HL-60/S4 treated with retinoic acid at 250 ng/mL for 4 days and 3 days (cell line): Measurements from ENCODE around the gene NUDT8.
"Not testable (repeated sequence)": the region's sequence is repeated elsewhere in the genome, so short reads cannot be mapped to it uniquely, and the experiment has no call there.

Experiments
- in situ Hi-C: fragments of 300-500 bp; cut with MboI; formaldehyde crosslinking; loops from 2 replicates; pipeline ENCODE4 v1.7.0; 2022; ENCODE audit warnings: low sequenced_read_pairs

NUDT8 gene

DNA sequence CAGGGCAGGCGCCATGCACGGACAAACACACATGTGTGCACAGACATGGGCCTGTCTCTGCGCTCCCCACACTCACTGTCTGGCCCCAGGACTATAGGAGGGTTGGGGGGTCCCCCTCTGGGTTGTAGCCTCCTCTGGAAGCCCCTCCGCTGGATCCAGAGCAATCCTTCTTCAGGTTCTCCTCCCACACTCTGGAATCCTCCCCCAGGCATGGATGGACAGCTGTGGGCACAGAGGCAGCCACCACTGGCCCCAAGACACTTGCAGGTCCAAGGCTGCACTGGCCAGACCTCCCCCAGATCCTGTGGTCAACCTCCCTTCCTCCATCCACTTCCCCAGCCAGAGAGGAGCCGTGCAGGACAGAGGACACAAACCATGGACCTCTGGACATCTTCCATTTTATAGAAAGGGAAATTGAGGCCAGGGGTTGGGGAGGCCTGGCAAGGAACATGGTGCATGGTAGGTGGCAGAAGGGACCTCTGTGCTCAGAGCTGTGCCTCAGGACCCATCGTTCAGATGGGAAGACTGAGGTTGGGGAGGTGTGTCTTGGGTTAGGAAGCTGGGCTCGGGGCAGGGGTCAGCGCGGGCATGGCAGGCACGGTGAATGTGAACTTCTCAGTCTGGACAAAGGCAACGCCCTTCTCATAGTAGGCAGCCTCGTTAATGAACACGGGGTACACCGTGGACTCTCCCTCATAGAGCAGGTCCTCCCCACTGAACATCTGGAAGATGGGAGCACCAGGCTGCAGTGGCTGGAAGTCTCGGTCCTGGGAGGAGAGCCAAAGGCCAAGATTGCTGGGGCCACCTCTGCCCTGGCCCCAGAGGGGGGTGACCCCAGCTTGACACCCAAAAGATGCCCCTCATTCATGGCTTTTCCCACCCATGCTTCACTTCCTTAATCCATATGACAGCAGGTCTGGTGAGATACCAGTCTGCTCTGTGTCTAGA lies 12.7 kb upstream of the NUDT8 start:
- in situ Hi-C loops, result no loop called here

DNA sequence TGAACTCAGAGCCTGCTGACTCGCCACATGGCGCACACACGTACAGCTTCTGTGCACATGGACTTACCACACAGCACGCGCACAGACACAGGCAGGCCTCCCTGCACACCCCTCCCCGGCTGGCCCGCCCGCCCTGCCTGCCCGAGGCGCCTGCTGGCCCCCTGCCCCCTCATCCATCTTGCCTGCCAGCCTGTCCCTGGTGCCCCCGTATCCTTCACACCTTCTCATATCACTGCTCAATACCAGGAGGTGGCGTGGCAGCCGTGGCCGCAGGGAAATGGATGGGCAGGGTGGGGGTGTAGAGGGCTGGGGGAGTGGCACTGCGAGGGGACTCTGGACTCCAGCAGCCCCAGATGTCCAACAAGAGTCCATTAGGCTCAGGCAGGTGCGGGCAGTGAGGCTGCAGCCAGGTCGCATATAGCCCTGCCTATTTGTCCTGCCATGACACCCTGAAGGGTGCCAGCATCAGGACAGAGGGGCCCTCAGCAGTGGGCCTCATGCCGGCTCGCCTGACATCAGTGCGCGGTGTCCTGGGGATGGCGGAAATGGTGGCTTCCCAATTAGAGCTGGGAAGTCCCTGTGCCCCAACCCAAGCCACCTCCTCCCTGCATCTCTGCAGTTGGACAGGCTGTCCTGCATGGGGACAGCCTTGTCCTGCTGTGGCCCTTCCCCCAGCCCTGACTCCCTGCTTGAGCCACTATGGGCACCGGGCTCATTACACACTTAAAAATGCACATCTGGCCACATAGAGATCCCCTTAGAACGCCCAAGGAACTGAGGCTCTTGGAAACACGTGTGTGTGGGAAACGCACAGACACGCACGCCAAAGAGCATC lies 11.8 kb upstream of the NUDT8 start:
- in situ Hi-C loops, result no loop called here

DNA sequence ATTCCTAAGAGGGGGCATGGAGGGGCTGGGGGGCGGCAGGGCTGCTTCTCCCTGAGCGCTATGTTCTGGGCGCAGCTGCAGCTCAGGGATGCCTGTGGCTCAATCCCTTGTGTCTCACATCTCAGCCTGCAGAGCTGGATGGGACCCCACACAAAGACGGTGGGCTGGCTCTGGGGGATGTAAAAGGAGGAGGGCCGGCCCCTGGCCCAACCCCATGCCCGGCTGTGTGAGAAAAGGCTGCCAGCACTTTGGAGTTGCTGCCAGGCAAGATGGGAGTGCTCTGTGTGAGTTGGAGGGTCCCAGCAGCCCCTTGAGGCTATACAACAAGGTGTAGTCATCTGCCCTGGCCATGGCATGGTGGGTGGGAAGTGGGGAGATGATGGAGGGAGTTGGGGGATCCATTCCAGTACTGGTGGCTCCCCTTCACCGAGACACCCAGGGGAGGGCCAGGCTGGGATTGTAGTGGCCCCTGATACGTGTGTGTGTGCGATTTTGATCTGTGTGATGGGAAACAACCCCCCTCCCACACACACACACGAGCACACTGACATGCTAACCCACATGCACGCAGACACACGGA lies 11.1 kb upstream of the NUDT8 start:
- in situ Hi-C loops, result no loop called here

DNA sequence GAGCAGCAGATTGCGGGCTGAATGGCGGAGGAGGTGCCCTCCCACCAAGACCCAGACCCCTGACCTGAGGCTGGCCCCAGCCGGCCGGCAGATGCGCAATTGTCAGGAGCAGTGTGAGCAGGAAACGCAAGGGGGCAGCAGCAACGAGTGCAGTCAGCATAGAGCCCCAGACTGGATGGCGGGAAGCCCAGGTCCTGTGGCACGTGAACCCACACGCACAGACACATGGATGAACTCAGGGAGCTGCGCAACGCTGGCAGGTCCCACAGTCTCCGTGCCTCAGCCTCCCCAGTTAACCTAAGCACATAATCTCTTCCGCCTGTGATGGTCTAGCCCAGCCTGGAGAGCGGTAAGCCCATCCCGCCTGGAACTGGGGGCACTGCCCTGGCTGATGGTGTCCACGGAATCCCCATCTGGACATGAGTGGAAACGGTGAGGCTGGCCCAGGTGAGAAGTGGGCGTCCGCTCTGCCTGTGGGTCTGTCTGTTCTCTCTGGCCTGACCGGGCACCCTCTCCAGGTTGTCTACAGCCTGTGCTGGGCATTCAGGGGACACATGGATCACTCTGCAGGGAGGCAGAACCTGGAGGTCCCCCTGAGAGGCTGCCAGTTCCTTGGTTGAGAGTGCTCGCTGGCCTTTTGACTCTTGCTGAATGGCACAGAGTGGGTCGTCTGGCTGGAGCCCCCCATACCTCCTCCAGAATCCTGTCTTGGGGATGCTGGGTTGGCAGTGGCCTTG lies 10.5 kb upstream of the NUDT8 start:
- in situ Hi-C loops, result no loop called here

DNA sequence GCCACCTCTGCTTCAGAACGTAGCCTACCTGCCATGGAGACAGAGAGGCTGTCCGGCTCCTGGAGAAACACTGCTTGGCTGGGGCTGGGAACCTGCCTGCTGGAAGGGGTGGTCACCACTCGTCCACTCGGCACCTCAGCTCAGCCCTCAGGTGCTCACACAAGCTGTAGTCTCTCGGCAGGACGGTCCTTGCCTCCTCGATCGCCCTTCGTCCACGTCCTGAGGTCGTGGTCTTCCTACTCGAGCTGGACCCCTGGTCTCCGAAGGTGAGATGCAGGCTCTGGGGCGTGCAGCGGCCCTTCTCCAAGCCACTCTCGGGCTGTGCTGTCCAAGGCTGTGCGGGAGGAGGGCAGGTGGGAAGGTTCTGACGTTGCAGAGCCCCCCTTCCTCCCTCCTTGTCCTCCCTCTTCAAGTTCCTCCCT lies 9.7 kb upstream of the NUDT8 start, which contains the start of gene TBX10:
TBX10 (minus strand) TSS at position 326 of the 422 bp plus-strand sequence; CDS start at position 35, 291 bp downstream.
- in situ Hi-C loops, result no loop called here

DNA sequence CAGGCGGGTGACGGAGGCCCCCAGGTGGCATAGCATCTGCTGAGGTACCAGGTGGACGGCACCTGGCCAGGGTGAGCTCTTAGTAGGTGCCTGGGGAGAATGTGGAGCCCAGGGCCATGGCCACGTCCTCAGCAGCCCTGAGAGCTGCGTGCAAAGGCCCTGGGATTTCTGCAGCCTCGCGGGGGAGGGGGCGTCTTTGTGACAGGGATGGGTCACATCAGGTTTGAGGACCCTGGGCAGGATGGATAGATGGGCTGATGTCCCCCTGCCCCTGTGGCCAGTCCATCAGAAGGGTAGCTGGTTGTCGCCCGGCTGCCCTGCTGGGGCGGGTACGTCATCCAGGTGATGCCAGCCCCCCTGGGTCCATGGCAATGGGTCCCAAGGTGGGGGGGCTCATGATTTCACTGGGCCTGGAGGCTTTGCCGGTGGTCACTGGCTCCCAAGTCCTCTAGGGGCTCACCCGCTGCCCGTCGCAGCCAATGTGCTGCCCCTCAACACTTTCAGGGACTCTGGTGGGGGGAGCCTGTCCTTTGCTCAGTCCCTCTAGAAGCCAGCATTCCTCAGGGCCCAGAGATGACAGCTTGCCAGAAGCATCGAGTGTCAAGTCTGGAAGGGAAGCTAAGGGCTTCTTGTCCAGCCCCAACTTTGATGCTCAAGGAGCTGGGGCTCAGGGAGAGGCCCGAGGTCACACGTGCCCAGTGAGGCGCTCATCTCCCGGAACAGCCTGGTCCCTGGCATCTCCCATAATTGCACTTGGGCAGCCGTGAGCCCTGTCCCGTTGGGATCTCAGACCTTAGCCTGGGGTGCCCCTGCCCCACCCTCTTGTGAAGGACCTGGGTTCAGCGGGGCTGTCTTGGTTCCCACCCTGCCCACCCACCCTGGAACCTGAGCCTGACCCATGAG lies 9.0 kb upstream of the NUDT8 start:
- in situ Hi-C loops, result no loop called here

DNA sequence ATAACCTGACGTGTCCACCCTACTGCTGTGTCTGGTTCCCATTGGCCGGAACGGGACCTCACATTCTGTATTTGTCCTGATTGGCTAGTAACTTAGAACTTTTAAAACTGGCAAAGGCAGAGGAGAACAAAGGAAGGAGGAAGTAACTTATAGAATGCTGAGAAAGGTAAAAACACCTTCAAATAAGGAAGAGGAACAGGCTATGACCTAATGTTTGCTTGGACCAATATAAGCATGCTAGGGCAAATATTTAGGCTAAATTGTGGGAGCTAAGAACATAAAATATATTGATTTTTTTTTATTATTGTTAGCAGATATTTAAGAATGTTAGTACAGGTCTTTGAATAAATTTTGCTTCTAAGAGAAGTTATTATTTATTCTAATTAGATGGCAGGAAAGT lies 7.7 kb upstream of the NUDT8 start:
- in situ Hi-C loops, result not testable (repeated sequence)

DNA sequence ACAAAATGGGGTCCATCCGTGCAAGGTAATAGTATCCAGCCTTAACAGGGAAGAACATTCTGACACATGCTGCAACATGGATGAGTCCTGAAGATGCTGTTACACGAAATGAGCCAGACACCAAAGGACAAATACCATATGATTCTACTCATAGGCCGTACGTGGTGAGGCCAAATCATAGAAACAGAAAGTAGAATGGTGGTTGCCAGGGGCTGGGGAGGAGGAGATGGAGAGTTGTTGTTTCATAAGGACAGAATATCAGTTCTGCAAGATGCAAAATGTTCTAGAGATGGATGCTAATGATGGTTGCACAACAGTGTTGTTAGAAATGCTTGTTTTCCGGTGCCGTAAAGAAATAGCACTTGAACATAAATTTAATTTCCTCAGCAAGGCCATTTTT lies 7.2 kb upstream of the NUDT8 start:
- in situ Hi-C loops, result no loop called here

DNA sequence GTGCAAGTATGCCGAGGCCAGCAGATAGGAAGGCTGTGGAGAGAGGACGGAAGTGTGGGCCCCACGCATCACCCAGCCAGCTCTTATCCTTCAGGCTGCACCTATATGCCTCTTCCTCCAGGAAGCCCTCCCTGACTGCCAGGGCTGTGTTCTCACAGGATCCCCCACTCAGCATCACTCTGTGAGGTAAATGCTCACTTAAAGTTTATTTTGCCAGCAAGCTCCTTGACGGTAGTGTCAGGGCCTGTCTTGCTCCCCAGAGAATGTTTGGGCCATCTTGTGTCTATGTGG lies 5.4 kb upstream of the NUDT8 start:
- in situ Hi-C loops, result no loop called here

DNA sequence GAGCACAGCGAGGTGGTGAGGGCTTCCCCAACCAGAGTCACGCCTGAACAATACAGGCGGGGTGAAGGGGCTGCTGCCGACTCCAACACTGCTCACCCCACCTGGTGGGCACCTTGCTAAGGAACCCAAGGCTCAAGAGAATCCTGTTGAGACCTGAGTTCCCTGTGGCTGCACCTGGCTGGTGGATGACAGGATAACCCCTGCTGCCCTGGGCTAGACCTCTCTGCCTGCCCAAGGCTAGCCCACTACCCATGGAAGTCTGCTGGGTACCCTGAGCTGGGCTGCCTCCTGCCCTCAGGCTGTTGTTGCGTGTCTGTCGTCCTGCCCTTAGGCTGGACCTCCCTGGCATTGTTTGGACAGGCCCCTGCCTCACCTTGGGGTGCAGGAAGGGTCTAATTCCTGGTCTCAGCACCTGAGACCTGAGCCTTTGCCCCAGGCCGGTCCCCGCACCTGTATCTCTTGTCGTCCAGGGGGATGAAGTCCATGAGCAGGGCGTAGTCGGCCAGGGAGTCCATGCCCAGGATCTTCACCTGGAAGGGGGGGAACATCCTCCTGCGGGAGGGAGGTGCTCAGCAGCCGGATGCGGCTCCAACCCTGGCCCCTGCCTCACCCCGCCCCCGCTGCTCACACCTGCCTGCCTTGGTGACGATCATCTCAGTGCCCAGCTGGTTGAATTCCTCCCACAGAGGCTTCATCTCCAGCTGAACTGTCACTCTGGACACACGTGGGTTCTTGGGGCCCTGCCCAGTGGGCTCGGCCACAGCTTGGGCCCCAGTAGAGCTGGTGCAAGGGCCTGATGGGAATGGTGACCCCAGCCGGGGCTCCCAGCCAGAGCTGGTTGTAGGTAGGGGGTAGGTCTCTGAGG lies 4.9 kb upstream of the NUDT8 start:
- in situ Hi-C loops, result no loop called here

DNA sequence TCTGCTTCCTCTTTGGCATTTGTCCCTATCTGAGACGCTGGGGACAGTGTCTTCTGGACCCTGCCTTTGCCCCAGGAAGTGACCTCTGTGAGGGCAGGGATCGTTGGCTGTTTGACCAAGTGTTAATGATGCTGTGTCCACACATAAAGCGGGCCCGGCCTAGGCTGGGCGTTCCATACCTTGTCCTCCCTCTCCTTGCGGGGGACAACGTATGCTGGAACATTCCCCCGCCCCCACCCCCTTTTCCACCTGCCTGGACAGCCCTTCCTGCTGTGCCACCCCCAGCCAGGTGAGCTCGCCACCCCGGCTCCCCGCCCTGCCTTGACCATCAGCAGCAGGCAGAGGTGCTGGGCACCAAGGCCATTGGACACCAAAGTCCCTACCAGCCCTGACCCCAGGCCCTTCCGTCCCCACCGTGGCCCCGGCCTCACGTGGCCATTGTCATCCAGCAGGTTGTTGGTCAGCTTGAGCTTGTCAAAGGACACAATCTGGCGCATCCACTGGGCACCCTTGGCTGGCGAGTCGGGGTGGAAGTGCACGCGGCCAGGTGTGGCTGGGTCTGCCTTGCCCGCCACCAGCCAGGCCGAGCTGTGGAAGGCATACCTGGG lies 4.1 kb upstream of the NUDT8 start:
- in situ Hi-C loops, result no loop called here

DNA sequence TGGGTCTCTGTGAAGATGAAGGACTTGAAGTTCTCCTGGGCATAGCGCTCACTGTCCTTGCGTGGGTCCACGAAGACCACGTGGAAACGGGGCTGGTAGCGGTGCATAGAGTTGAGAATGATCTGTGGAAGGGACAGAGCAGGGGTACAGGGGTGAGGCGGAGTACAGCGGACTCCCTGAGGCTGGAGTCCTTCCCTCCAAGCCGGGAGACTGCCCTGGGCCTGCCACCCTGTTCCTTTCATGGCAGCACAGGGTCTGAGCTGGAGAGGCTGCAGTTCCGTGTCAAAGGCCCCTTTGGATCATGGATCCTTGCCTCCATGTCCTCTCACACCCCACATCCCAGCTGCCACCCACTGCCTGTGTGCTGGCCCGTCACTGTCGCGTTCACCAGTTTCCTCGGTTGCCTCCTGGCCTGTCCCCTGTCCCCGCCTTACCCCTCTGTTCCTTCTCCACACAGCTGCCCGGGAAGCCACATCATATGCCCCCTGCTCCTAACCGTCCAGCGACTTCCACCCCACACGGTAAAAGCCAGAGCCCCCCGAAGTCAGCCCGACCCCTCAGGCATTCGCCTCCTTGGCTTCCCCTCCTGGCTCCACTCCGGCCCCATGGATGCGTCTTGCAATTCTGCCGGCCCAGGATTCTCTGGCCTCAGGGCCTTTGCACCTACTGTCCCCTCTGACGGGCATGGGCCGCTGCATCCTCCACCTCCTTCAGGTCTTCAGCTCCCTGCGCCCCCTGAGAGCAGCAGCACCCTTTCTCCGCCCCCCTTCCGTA lies 3.4 kb upstream of the NUDT8 start:
- in situ Hi-C loops, result no loop called here

DNA sequence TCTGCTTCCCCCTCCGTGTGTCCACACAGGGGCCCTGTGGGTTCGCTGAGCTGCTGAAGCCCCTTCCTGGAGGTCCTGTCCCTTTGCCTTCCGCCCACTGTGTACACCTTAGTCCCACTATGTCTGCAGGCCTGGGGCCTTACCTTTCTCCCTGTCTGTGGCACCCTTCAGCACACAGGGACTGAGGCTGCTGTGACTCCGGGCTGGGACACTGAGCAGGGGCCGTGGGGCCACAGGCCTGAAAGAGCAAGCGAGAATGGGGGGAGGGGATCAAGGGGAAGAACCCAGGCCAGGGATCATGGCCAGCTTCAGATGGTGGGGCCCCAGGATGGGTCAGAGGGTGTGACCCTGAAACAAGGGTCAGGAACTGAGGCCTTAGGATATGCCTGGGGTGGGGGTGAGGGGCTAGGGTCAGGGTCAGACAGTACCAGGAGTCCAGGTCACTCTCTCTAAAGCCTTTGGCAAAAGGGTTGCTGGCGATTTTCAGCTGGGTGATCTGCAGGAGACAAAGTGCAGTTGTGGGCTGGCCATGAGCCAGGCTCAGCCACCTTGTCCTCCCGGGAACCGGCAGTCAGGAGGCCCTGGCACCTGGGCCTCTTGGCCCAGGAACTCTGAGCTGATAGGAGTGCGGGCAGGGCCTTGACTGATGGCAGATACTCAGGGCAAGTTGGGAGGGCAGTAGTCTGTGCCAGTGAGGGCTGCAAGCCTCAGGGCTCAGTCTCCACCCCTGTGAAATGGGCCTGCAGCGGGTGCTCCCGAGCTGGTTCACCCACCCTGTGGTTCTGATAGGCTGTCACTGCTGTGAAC lies 2.6 kb upstream of the NUDT8 start:
- in situ Hi-C loops, result no loop called here

DNA sequence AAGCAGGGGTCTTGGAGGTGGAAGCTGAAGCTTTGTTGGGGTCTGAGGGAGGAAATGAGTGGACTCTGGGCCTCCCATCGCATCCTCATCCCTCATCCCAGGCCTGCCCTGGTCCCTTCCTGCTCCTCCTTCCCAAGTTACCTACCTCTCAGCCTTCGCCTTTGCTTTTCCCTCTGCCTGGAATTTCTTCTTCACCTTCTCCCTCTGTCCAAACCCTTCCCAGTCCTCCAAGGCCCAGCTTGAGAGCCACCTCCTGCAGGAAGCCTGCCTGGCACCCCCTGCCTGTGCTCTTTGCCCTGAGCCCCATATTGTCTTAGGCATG lies 2.1 kb upstream of the NUDT8 start:
- in situ Hi-C loops, result no loop called here

DNA sequence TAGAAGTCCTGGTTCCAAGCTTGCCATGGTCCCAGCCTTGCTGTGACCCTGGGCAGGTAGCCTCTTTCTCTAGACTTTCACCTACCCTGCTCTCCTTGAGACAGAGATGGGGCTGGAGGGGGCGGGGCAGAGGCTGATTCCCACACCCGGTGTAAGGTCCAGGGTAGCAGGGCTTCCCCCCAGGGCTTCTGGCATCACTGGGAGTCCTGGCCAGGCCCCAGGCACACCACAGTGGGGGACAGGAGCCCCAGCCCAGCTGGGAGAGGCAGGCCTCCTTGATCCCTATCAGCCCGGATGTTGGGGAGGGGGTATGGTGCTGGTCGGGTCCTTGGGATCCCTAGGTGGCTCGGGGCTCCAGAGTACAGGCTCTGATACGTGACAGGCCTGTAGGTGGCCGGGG lies 1.7 kb upstream of the NUDT8 start:
- in situ Hi-C loops, result no loop called here

DNA sequence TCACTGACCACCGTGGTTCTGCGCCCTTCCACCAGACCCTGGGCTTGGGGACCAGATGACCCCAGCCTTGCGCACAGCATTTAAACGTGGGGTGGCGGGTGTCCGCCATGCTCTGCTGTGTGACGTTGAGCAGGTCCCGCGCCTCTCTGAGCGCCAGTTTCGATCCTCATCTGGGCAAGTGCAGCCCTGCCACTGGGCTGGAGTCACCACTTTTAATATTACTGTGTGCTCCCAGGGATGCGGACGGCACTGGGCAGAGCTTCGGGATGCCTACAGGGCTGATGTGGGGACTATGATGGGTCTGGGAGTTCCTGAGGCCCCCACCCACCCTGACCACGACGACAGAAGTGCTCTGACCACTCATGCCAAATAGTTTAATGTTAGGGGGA lies 1.2 kb upstream of the NUDT8 start:
- in situ Hi-C loops, result no loop called here

DNA sequence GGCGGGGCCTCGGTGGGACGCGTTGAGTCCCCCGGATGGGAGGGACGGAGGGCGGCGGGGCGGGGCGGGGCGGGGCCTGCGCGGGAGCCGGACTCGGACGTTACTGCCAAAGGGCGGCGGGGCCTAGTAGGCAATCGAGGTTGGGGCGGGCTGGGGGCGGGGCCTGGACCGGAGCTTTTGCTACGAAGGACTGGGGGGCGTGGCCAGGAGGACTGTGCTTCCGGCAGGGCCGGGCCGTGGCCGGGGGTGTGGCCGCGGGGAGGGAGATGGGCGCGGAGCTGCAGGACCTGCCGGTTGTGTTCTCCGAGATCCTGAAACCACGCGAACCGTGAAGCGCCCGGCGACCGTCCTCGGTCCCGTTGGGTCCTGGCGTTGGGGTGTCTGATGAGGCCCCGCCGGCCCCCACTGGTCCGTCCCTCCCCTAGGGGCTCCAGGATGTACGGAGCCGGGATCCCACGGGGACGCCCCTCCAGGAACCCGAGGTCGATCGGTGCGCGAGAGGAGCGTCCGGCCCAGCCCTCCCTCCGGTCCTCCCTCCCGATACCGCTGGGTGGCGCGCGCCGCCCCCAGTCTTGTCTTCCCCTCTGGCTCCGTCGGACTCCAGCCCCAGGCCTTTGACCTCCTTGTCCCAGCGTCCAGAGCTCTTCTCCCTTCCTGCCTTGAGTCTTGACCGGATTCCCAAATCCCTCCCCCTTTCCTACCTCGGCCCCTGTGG lies 648 bp upstream of the NUDT8 start:
- in situ Hi-C loops, result no loop called here
